DND-41 (cell line): ENCODE measurements around the gene ARHGEF7.

Experiments
- ATAC-seq: fragments of 200-7000 bp; cut with Tn5 transposase; 3 replicates; pipeline ENCODE4 v1.9.1; 2021; ENCODE audit warnings: low read depth; ENCODE audit not compliant: insufficient read depth
- DNase-seq: peaks from one replicate; pipeline ENCODE4 v3.0.0-alpha.2; 2020
- H2AFZ ChIP-seq: 2 replicates; pipeline ENCODE4 v1.6.0; 2012; ENCODE audit warnings: low read depth, low read length
- H3K27ac ChIP-seq: 2 replicates; pipeline ENCODE4 v1.5.1; 2012; ENCODE audit warnings: low read length, inconsistent platforms
- H3K27me3 ChIP-seq: fragments of 200-600 bp; sonication (generic); 2 replicates; pipeline ENCODE4 v1.6.0; 2012; ENCODE audit warnings: low read length, mild to moderate bottlenecking, inconsistent platforms; ENCODE audit not compliant: insufficient read depth, poor library complexity
- H3K36me3 ChIP-seq: 2 replicates; pipeline ENCODE4 v1.5.1; 2012; ENCODE audit warnings: low read length, inconsistent platforms; ENCODE audit not compliant: insufficient read depth
- H3K4me1 ChIP-seq: 2 replicates; pipeline ENCODE4 v1.5.1; 2012; ENCODE audit warnings: mild to moderate bottlenecking, low read length; ENCODE audit not compliant: insufficient read depth
- H3K4me2 ChIP-seq: 2 replicates; pipeline ENCODE4 v1.6.0; 2012; ENCODE audit warnings: mild to moderate bottlenecking, moderate library complexity, low read length, inconsistent platforms; ENCODE audit not compliant: insufficient read depth
- H3K4me3 ChIP-seq, 2 experiments: fragments of 200-600 bp in 1 of 2; shearing (Covaris generic) in 1 of 2; 2 replicates each; pipeline ENCODE4 v1.5.1; 2012 to 2016; ENCODE audit warnings: inconsistent platforms in 2 of 2, low read length in 2 of 2, mild to moderate bottlenecking in 2 of 2, low read depth in 1 of 2, moderate library complexity in 1 of 2
- H3K79me2 ChIP-seq: 2 replicates; pipeline ENCODE4 v1.6.0; 2012; ENCODE audit warnings: low read length, inconsistent platforms; ENCODE audit not compliant: insufficient read depth
- H3K9ac ChIP-seq: 2 replicates; pipeline ENCODE4 v1.6.0; 2012; ENCODE audit warnings: low read depth, mild to moderate bottlenecking, inconsistent platforms, low read length, moderate library complexity
- H3K9me3 ChIP-seq: 2 replicates; pipeline ENCODE4 v1.5.1; 2012; ENCODE audit warnings: low read length, moderate library complexity, mild to moderate bottlenecking, inconsistent platforms; ENCODE audit not compliant: insufficient read depth, severe bottlenecking
- H4K20me1 ChIP-seq: 2 replicates; pipeline ENCODE4 v1.6.0; 2012; ENCODE audit warnings: low read length; ENCODE audit not compliant: insufficient read depth
- CTCF ChIP-seq: IDR thresholded peaks from 2 replicates; pipeline ENCODE4 v1.5.1; 2012; ENCODE audit warnings: borderline replicate concordance, low read length, moderate library complexity, mild to moderate bottlenecking; ENCODE audit not compliant: poor library complexity, severe bottlenecking; ENCODE audit errors: extremely low read depth
- EZH2 ChIP-seq: IDR thresholded peaks from 3 replicates; pipeline ENCODE4 v1.6.1; 2012; ENCODE audit warnings: borderline replicate concordance, low read depth, mild to moderate bottlenecking, moderate library complexity, low read length, inconsistent platforms; ENCODE audit not compliant: severe bottlenecking

Gene ARHGEF7

GRCh38 chr13:111280226-111280625 is 165.1 kb downstream of the ARHGEF7 start:
- Histone ChIP-seq H3K4me3 (no peak overlapping the region), H3K79me2 (peaks cover 15% of the 10 kb centered on the region), H3K27me3 (no peaks in the 10 kb centered on the region), H3K4me1 (no peaks in the 10 kb centered on the region), H3K9me3 (no peaks in the 10 kb centered on the region), H3K4me2 (no peak overlapping the region), H2AFZ (no peak overlapping the region), H3K9ac (no peak overlapping the region), H3K36me3 (peaks cover 98% of the 10 kb centered on the region), H4K20me1 (peaks cover 38% of the 10 kb centered on the region), H3K27ac (no peak overlapping the region)
- DNase-seq, result no peak
- TF ChIP-seq CTCF (no peak), EZH2 (no peak)
- no peak for ATAC-seq

DNA sequence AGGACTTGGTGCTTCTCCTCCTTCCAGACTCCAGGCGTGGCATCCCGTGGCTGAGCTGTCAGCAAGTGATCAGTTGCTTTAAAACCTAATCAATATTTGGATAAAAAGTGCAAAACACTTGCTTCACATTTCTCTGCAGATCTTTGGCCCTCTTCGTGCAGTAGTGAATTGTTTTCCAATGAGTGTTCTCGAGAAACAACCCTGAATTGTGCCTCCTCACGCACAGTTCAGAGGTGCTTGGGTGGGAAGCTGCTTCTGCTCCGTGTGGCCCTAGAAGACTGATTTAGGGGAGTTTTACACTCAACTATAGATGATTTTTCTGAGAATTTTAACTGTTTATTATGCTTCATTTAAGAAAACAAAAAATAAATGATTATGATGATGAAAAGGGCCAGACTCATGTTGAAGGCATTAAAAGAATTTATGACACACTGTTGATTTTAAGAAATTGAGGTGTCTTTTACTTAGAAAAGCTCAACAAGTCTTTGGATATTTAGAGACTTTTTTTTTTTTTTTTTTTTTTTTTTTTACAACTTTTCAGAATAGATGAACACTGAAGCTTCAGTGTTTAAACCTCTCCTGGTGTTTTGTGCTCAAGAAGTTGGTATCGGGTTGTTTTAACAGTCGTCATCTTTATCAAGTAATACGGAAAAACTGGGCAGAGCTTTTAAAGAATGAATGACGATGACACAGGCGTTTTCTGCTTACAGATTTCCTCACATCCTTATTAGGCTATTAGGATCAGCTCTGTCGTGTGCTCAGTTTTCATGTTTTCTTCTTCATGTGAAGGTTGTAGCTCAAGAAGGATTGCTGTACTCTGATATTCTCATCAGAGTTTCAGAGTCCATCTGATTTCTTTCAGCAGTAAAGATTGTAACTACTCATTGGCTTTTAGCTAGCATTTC is 165.8 kb downstream of the ARHGEF7 start:
- no peaks in the 10 kb centered on the region for H3K9me3 ChIP-seq
- peaks cover 98% of the 10 kb centered on the region for H3K36me3 ChIP-seq
- H3K4me2 ChIP-seq, result no peak overlapping the region
- no peak overlapping the region for H3K9ac ChIP-seq
- peaks cover 38% of the 10 kb centered on the region for H4K20me1 ChIP-seq
- H2AFZ ChIP-seq, result no peak overlapping the region
- TF ChIP-seq EZH2 (no peak), CTCF (no peak)
- H3K4me3 ChIP-seq, result no peak overlapping the region
- H3K27ac ChIP-seq, result no peak overlapping the region
- DNase-seq, result no peak
- no peak for ATAC-seq
- H3K4me1 ChIP-seq, result no peaks in the 10 kb centered on the region
- H3K79me2 ChIP-seq, result peaks cover 19% of the 10 kb centered on the region
- no peaks in the 10 kb centered on the region for H3K27me3 ChIP-seq

DNA sequence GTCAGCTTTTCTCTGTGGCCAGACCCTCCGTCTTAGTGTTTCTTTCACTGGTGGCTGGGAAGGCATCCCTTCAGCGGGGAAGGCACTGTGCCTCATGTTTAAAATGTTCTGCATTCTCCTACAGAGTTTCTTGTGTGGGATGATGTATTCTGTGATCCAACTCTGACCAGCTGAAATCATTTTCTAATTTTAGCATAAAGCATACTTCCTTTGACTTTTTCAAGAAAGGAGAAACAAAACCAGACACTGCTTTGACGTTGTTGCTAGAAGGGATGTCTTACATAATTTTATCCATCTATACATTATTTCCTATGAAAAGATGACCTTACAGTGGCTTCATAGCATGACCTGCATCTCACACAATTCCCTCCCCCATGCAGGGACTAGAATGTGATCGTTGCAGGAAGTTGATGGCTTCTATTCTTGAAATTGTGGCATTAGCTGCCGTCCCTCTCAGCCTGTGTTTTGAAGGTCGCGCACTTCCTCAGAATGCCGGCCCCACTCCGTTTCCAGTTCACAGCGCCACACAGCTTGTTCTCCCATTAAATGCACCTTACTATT is 166.7 kb downstream of the ARHGEF7 start:
- ATAC-seq (no peak), DNase-seq (no peak)
- H3K79me2 ChIP-seq, result peaks cover 19% of the 10 kb centered on the region
- TF ChIP-seq EZH2 (no peak), CTCF (no peak)
- no peaks in the 10 kb centered on the region for H3K9me3 ChIP-seq
- no peaks in the 10 kb centered on the region for H3K27me3 ChIP-seq
- no peak overlapping the region for H3K4me2 ChIP-seq
- peaks cover 98% of the 10 kb centered on the region for H3K36me3 ChIP-seq
- no peak overlapping the region for H3K4me3 ChIP-seq
- no peak overlapping the region for H2AFZ ChIP-seq
- no peak overlapping the region for H3K9ac ChIP-seq
- no peaks in the 10 kb centered on the region for H3K4me1 ChIP-seq
- H3K27ac ChIP-seq, result no peak overlapping the region
- H4K20me1 ChIP-seq, result peaks cover 45% of the 10 kb centered on the region
